GM23338 (cell line): ENCODE results near the gene C12orf60. TPM values are rescaled to one million over a fixed set of nuclear protein-coding genes. Genes with fewer than 3 reads are reported as not detected.

Experiments used
- ATAC-seq: fragments of 200-7000 bp; cut with Tn5 transposase; 3 replicates; pipeline ENCODE4 v1.9.1; 2020
- DNase-seq: peaks from one replicate; pipeline ENCODE4 v3.0.0-alpha.2; 2015; ENCODE audit warnings: low spot score
- H2AFZ ChIP-seq: fragments of 200-600 bp; sonication (generic); 2 replicates; pipeline ENCODE4 v1.8.0; 2016; ENCODE audit warnings: antibody characterized with exemption, mild to moderate bottlenecking, moderate library complexity
- H3F3A ChIP-seq: fragments of 200-600 bp; sonication (generic); replicated peaks from 2 replicates; pipeline ENCODE4 v1.8.0; 2017; ENCODE audit warnings: antibody characterized with exemption, mixed run types, low read depth
- H3K27ac ChIP-seq: fragments of 200-600 bp; sonication (generic); 2 replicates; pipeline ENCODE4 v1.6.1; 2016; ENCODE audit warnings: low read depth
- H3K27me3 ChIP-seq: fragments of 200-600 bp; sonication (generic); 2 replicates; pipeline ENCODE4 v1.8.0; 2016; ENCODE audit warnings: mild to moderate bottlenecking, mixed run types, moderate library complexity; ENCODE audit not compliant: insufficient read depth
- H3K36me3 ChIP-seq: fragments of 200-600 bp; sonication (generic); 2 replicates; pipeline ENCODE4 v1.8.0; 2016; ENCODE audit warnings: mild to moderate bottlenecking; ENCODE audit not compliant: insufficient read depth
- H3K4me1 ChIP-seq: fragments of 200-600 bp; sonication (generic); 2 replicates; pipeline ENCODE4 v1.8.0; 2016; ENCODE audit warnings: mild to moderate bottlenecking, moderate library complexity; ENCODE audit not compliant: insufficient read depth
- H3K4me2 ChIP-seq: fragments of 200-600 bp; sonication (generic); 2 replicates; pipeline ENCODE4 v1.7.1; 2017; ENCODE audit warnings: mixed run types
- H3K4me3 ChIP-seq: fragments of 200-600 bp; sonication (generic); 2 replicates; pipeline ENCODE4 v1.6.1; 2016; ENCODE audit warnings: mixed run types
- H3K79me2 ChIP-seq: fragments of 200-600 bp; sonication (generic); replicated peaks from 2 replicates; pipeline ENCODE4 v1.8.0; 2017; ENCODE audit warnings: mild to moderate bottlenecking; ENCODE audit not compliant: insufficient read depth
- H3K9me2 ChIP-seq: fragments of 200-600 bp; sonication (generic); 2 replicates; pipeline ENCODE4 v1.8.0; 2017; ENCODE audit not compliant: insufficient read depth
- H4K20me1 ChIP-seq: fragments of 200-600 bp; sonication (generic); replicated peaks from 2 replicates; pipeline ENCODE4 v1.8.0; 2017; ENCODE audit warnings: mild to moderate bottlenecking; ENCODE audit not compliant: insufficient read depth
- H3K27ac Mint-ChIP-seq: 2 replicates; pipeline ENCODE4 v1.8.0; 2020; ENCODE audit warnings: inconsistent platforms, mild to moderate bottlenecking, moderate library complexity, mixed read lengths
- H3K27me3 Mint-ChIP-seq: 3 replicates; pipeline ENCODE4 v1.8.0; 2022; ENCODE audit warnings: low read depth, mild to moderate bottlenecking, moderate library complexity, mixed read lengths, inconsistent platforms; ENCODE audit not compliant: insufficient read depth, poor library complexity
- H3K36me3 Mint-ChIP-seq: 3 replicates; pipeline ENCODE4 v1.8.0; 2021; ENCODE audit warnings: low read depth, mild to moderate bottlenecking, inconsistent platforms, moderate library complexity, mixed read lengths
- H3K4me1 Mint-ChIP-seq: 3 replicates; pipeline ENCODE4 v1.8.0; 2020; ENCODE audit warnings: mild to moderate bottlenecking, inconsistent platforms, mixed read lengths
- H3K4me3 Mint-ChIP-seq: 3 replicates; pipeline ENCODE4 v1.8.0; 2021; ENCODE audit warnings: moderate library complexity, mild to moderate bottlenecking, inconsistent platforms, mixed read lengths
- H3K9me3 Mint-ChIP-seq: 3 replicates; pipeline ENCODE4 v1.8.0; 2020; ENCODE audit warnings: moderate library complexity, mild to moderate bottlenecking, inconsistent platforms, mixed read lengths
- CREB1 ChIP-seq: fragments of 250-450 bp; sonication (Bioruptor Pico); IDR thresholded peaks from 2 replicates; pipeline ENCODE4 v1.5.0; 2020; ENCODE audit warnings: low read depth, mild to moderate bottlenecking, moderate library complexity
- EZH2 ChIP-seq: fragments of 200-600 bp; sonication (generic); IDR thresholded peaks from one replicate; pipeline ENCODE4 v1.8.0; 2017; ENCODE audit warnings: antibody characterized with exemption, mild to moderate bottlenecking, low read depth; ENCODE audit not compliant: unreplicated experiment
- EZH2phosphoT487 ChIP-seq: fragments of 200-600 bp; sonication (generic); IDR thresholded peaks from one replicate; pipeline ENCODE4 v1.8.1; 2018; ENCODE audit warnings: antibody characterized with exemption; ENCODE audit not compliant: unreplicated experiment
- JUNB ChIP-seq: IDR thresholded peaks from one replicate; pipeline ENCODE4 v1.6.1; 2016; ENCODE audit warnings: antibody characterized with exemption; ENCODE audit not compliant: unreplicated experiment
- NANOG ChIP-seq: IDR thresholded peaks from 2 replicates; pipeline ENCODE4 v1.6.1; 2016; ENCODE audit warnings: antibody characterized with exemption, borderline replicate concordance
- POLR2AphosphoS5 ChIP-seq: IDR thresholded peaks from 2 replicates; pipeline ENCODE4 v1.6.1; 2016; ENCODE audit warnings: antibody characterized with exemption, low read depth
- STAT1 ChIP-seq: IDR thresholded peaks from one replicate; pipeline ENCODE4 v1.6.1; 2016; ENCODE audit warnings: antibody characterized with exemption; ENCODE audit not compliant: unreplicated experiment
- ZNF114 ChIP-seq: fragments of 250-450 bp; sonication (Bioruptor Pico); IDR thresholded peaks from 2 replicates; pipeline ENCODE4 v1.5.0; 2020; ENCODE audit warnings: mild to moderate bottlenecking, moderate library complexity
- ZNF331 ChIP-seq: fragments of 250-450 bp; sonication (Bioruptor Pico); IDR thresholded peaks from 2 replicates; pipeline ENCODE4 v1.5.0; 2020; ENCODE audit warnings: low read depth, mild to moderate bottlenecking, moderate library complexity
- ZNF462 ChIP-seq: fragments of 250-450 bp; sonication (Bioruptor Pico); IDR thresholded peaks from 2 replicates; pipeline ENCODE4 v1.5.0; 2020; ENCODE audit warnings: mild to moderate bottlenecking, moderate library complexity
- polyA plus RNA-seq: library from polyadenylated mRNA; unstranded; fragments of >200 nt; fragmentation: Nextera tagmentation; extraction: Ambion mirVana; gene quantifications from 2 replicates; pipeline ENCODE4 v1.2.1, GENCODE V29; 2016
- total RNA-seq: library from RNA; depleted of rRNA; stranded (reverse); fragments of >200 nt; shearing (Covaris generic); gene quantifications from 2 replicates; pipeline ENCODE4 v1.2.3, GENCODE V29; 2014
- TF ChIP-seq, protein P1 (sequence below), 2 experiments: fragments of 200-600 bp in 1 of 2; sonication (generic) in 1 of 2; conservative IDR thresholded peaks; 2 replicates each; pipeline versions ENCODE4 v1.5.1 to v1.6.1; 2016 to 2017; ENCODE audit warnings: antibody characterized with exemption in 2 of 2, low read depth in 2 of 2, mild to moderate bottlenecking in 2 of 2, moderate library complexity in 1 of 2
- TF ChIP-seq, protein P2 (sequence below): IDR thresholded peaks from 2 replicates; pipeline ENCODE4 v1.6.1; 2016; ENCODE audit warnings: antibody characterized with exemption
- TF ChIP-seq, protein P3 (sequence below): IDR thresholded peaks from one replicate; pipeline ENCODE4 v1.6.1; 2018; ENCODE audit warnings: antibody characterized with exemption; ENCODE audit not compliant: unreplicated experiment

Gene C12orf60
- total and polyA plus RNA-seq, 2 experiments from 2014 or later = 1.7 to 2.3 TPM

DNA sequence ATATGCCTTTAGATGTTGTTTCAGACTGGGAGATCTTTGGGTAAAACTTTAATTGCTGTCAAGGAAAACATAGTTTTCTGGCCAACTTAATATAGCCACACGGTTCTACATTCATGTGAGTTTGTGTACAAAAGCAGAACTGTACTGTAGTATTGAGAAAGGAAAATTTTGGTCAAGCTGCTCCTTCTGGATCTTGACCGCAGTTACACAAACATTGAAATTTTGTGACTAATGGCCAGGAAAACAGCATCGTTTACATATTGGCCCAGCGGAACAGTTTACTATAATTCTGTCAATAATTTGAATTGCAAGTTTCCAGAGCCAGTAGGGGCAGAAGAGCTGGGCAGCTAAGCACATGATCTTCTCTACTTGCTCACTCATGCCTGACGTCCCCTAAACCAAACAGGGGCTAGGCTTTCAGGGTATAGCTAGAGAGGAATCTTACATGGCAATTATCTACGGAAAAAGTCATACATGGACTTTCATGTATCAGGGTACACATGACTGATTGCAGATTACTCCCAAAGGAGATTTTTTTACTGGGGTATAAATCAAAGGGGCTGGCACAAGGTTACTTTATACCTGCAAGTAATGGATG, 51.2 kb downstream of the C12orf60 start:
- no peak overlapping the region for H3K4me3 Mint-ChIP-seq
- H3K27me3 ChIP-seq = no peaks in the 10 kb centered on the region
- no peak overlapping the region for H3K4me3 ChIP-seq
- H3K36me3 Mint-ChIP-seq = peaks cover 4% of the 10 kb centered on the region; the same call in 1 of the 3 replicates
- no peak overlapping the region for H3K27ac ChIP-seq
- no peak overlapping the region for H3K27ac Mint-ChIP-seq
- H3K4me2 ChIP-seq = no peak overlapping the region
- no peaks in the 10 kb centered on the region for H3K36me3 ChIP-seq
- H3K9me3 Mint-ChIP-seq = peaks cover 10% of the 10 kb centered on the region
- TF ChIP-seq ZNF114 (CRISPR knock-in tag) (no peak), STAT1 (no peak), CREB1 (CRISPR knock-in tag) (no peak), EZH2 (no peak), POLR2AphosphoS5 (no peak), JUNB (no peak), ZNF462 (CRISPR knock-in tag) (no peak), ZNF331 (CRISPR knock-in tag) (no peak), EZH2phosphoT487 (no peak), NANOG (no peak)
- TF ChIP-seq, protein P1, sequence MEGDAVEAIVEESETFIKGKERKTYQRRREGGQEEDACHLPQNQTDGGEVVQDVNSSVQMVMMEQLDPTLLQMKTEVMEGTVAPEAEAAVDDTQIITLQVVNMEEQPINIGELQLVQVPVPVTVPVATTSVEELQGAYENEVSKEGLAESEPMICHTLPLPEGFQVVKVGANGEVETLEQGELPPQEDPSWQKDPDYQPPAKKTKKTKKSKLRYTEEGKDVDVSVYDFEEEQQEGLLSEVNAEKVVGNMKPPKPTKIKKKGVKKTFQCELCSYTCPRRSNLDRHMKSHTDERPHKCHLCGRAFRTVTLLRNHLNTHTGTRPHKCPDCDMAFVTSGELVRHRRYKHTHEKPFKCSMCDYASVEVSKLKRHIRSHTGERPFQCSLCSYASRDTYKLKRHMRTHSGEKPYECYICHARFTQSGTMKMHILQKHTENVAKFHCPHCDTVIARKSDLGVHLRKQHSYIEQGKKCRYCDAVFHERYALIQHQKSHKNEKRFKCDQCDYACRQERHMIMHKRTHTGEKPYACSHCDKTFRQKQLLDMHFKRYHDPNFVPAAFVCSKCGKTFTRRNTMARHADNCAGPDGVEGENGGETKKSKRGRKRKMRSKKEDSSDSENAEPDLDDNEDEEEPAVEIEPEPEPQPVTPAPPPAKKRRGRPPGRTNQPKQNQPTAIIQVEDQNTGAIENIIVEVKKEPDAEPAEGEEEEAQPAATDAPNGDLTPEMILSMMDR (conservative IDR thresholded peaks at IDR 0.05; ENCODE audit: low read depth in 2 of 2) = no peak
- TF ChIP-seq, protein P2, sequence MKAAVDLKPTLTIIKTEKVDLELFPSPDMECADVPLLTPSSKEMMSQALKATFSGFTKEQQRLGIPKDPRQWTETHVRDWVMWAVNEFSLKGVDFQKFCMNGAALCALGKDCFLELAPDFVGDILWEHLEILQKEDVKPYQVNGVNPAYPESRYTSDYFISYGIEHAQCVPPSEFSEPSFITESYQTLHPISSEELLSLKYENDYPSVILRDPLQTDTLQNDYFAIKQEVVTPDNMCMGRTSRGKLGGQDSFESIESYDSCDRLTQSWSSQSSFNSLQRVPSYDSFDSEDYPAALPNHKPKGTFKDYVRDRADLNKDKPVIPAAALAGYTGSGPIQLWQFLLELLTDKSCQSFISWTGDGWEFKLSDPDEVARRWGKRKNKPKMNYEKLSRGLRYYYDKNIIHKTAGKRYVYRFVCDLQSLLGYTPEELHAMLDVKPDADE = no peak
- TF ChIP-seq, protein P3, sequence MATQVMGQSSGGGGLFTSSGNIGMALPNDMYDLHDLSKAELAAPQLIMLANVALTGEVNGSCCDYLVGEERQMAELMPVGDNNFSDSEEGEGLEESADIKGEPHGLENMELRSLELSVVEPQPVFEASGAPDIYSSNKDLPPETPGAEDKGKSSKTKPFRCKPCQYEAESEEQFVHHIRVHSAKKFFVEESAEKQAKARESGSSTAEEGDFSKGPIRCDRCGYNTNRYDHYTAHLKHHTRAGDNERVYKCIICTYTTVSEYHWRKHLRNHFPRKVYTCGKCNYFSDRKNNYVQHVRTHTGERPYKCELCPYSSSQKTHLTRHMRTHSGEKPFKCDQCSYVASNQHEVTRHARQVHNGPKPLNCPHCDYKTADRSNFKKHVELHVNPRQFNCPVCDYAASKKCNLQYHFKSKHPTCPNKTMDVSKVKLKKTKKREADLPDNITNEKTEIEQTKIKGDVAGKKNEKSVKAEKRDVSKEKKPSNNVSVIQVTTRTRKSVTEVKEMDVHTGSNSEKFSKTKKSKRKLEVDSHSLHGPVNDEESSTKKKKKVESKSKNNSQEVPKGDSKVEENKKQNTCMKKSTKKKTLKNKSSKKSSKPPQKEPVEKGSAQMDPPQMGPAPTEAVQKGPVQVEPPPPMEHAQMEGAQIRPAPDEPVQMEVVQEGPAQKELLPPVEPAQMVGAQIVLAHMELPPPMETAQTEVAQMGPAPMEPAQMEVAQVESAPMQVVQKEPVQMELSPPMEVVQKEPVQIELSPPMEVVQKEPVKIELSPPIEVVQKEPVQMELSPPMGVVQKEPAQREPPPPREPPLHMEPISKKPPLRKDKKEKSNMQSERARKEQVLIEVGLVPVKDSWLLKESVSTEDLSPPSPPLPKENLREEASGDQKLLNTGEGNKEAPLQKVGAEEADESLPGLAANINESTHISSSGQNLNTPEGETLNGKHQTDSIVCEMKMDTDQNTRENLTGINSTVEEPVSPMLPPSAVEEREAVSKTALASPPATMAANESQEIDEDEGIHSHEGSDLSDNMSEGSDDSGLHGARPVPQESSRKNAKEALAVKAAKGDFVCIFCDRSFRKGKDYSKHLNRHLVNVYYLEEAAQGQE = no peak
- H3K9me2 ChIP-seq = no peaks in the 10 kb centered on the region
- H2AFZ ChIP-seq = 0 out of 2 replicates have a peak overlapping the region, but pooled peaks have one; percentile 44
- peaks cover 11% of the 10 kb centered on the region for H3K4me1 Mint-ChIP-seq
- no peaks in the 10 kb centered on the region for H4K20me1 ChIP-seq
- no peaks in the 10 kb centered on the region for H3K27me3 Mint-ChIP-seq
- peaks cover 13% of the 10 kb centered on the region; the same call in 1 of the 2 replicates for H3K4me1 ChIP-seq
- H3K79me2 ChIP-seq = no peaks in the 10 kb centered on the region
- no peaks in the 10 kb centered on the region for H3F3A ChIP-seq
- DNase-seq = no peak
- ATAC-seq = no peak
